Right lobe of liver (tissue), 6 donors: ENCODE results near the gene DIAPH2. TPM values are rescaled to one million over a fixed set of nuclear protein-coding genes. Genes with fewer than 3 reads are reported as not detected.

ENCODE experiments used
- ATAC-seq, 4 donors: fragments of 200-7000 bp; cut with Tn5 transposase; one replicate each; pipeline ENCODE4 v1.9.1; 2020; ENCODE audit warnings: mild to moderate bottlenecking in 4 of 4, moderate library complexity in 4 of 4
- DNase-seq, 3 donors: peaks; one replicate each; pipeline ENCODE4 v3.0.0-alpha.2; 2020
- H3K27ac ChIP-seq, 3 donors: fragments of 200-600 bp; one replicate each; pipeline ENCODE4 v1.8.0; 2022
- H3K27me3 ChIP-seq, 2 donors: fragments of 200-600 bp; one replicate each; pipeline ENCODE4 v1.8.0; 2022
- H3K36me3 ChIP-seq, 4 donors: fragments of 200-600 bp; sonication (generic) in 1 of 4; one replicate each; pipeline versions ENCODE4 v1.5.1 to v1.8.0; 2017 to 2022; ENCODE audit warnings: control low read depth in 1 of 4
- H3K4me1 ChIP-seq, 4 donors: fragments of 200-600 bp; sonication (generic) in 1 of 4; one replicate each; pipeline versions ENCODE4 v1.5.1 to v1.8.0; 2017 to 2022; ENCODE audit warnings: control low read depth in 1 of 4
- H3K4me3 ChIP-seq, 3 donors: fragments of 200-600 bp; one replicate each; pipeline ENCODE4 v1.8.0; 2022
- H3K9me3 ChIP-seq, 4 donors: fragments of 200-600 bp; sonication (generic) in 1 of 4; one replicate each; pipeline versions ENCODE4 v1.5.1 to v1.8.0; 2017 to 2022; ENCODE audit warnings: control low read depth in 1 of 4
- CTCF ChIP-seq, 4 donors: fragments of 200-600 bp in 3 of 4; fragments of 450-650 bp in 1 of 4; IDR thresholded peaks; one replicate each; pipeline versions ENCODE4 v1.5.1 to v1.8.0; 2016 to 2022; ENCODE audit warnings: antibody characterized with exemption in 4 of 4, mild to moderate bottlenecking in 2 of 4
- POLR2A ChIP-seq: fragments of 450-650 bp; IDR thresholded peaks from one replicate; pipeline ENCODE4 v1.6.1; 2017; ENCODE audit warnings: antibody characterized with exemption, mild to moderate bottlenecking
- WGBS: methylation state at CpG from one replicate; pipeline ENCODE4 v1.1.6; 2018; ENCODE audit warnings: low coverage, low lambda C conversion rate; ENCODE audit not compliant: insufficient coverage; ENCODE audit errors: missing lambda C conversion rate; 5-methylcytosine and 5-hydroxymethylcytosine counted together
- intact Hi-C, 2 donors: fragments of 100-400 bp; cut with DNase I; formaldehyde crosslinking; loops; one replicate each; pipeline versions ENCODE4 v1.11.2 to v1.14.1; 2022
- total RNA-seq, 6 experiments: library from RNA; depleted of rRNA in 2 of 6; stranded (reverse); fragments of >200 nt in 2 of 6; fragmentation: NEBNext Ultra II Directional in 3 of 6; extraction: Animal tissue kit (Norgen Biotek cat#: 25700) in 3 of 6; gene quantifications; one replicate each; pipeline versions ENCODE4 v1.1.0 to v1.2.4, GENCODE V29; 2016 to 2023
- donor health status: DM: no; HTN: yes; CAD: no.
- donor health status: DM: no; HTN: no; CAD: no.
- donor health status: DM: no; HTN: no; CAD: no.
- donor health status: DM: no; HTN: yes; CAD: no.
- donor health status: DM: no; HTN: yes; CAD: no.

Gene DIAPH2
- total RNA-seq, 6 experiments from 2014 or later, result 10.6 to 20.0 (median 16.4) TPM

GRCh38 chrX:96989830-96990571 is 305.4 kb downstream of the DIAPH2 start:
- Histone ChIP-seq H3K4me3 (no peak overlapping the region), H3K9me3 (no peaks in the 10 kb centered on the region), H3K27ac (no peak overlapping the region), H3K27me3 (peaks cover 0 to 5% of the 10 kb centered on the region in 2 donors), H3K36me3 (no peaks in the 10 kb centered on the region), H3K4me1 (no peaks in the 10 kb centered on the region)
- no peak for TF ChIP-seq CTCF (IDR thresholded peaks at IDR 0.05)
- TF ChIP-seq POLR2A, result no peak
- no peak for DNase-seq
- intact Hi-C loops, result no loop called here
- 54% methylated on average over 4 of the region's 5 CpGs for WGBS
- ATAC-seq, result no peak

GRCh38 chrX:96994093-96994492 is 309.5 kb downstream of the DIAPH2 start:
- Histone ChIP-seq H3K4me1 (no peaks in the 10 kb centered on the region), H3K27ac (no peak overlapping the region), H3K4me3 (no peak overlapping the region), H3K27me3 (peaks cover 0 to 5% of the 10 kb centered on the region in 2 donors), H3K36me3 (no peaks in the 10 kb centered on the region), H3K9me3 (no peaks in the 10 kb centered on the region)
- DNase-seq, result no peak
- no peak for ATAC-seq
- TF ChIP-seq CTCF (IDR thresholded peaks at IDR 0.05) (no peak), POLR2A (no peak)
- intact Hi-C loops, result no loop called here
- 68% methylated on average over 2 of the region's 2 CpGs for WGBS

GRCh38 chrX:96997196-96997595 is 312.6 kb downstream of the DIAPH2 start:
- no peaks in the 10 kb centered on the region for H3K36me3 ChIP-seq
- H3K9me3 ChIP-seq, result no peaks in the 10 kb centered on the region
- 55% methylated on average over 4 of the region's 4 CpGs for WGBS
- no peak for DNase-seq
- TF ChIP-seq POLR2A (no peak), CTCF (IDR thresholded peaks at IDR 0.05) (no peak)
- no peaks in the 10 kb centered on the region for H3K27me3 ChIP-seq
- ATAC-seq, result no peak
- intact Hi-C loops, result no loop called here
- H3K4me3 ChIP-seq, result no peak overlapping the region
- H3K27ac ChIP-seq, result no peak overlapping the region
- no peaks in the 10 kb centered on the region for H3K4me1 ChIP-seq

GRCh38 chrX:97000682-97001368 is 316.2 kb downstream of the DIAPH2 start:
- no peak overlapping the region for H3K27ac ChIP-seq
- H3K4me3 ChIP-seq, result no peak overlapping the region
- no peaks in the 10 kb centered on the region for H3K36me3 ChIP-seq
- ATAC-seq, result no peak
- no peaks in the 10 kb centered on the region for H3K4me1 ChIP-seq
- H3K27me3 ChIP-seq, result no peaks in the 10 kb centered on the region
- intact Hi-C loops, result no loop called here
- no peak for DNase-seq
- H3K9me3 ChIP-seq, result no peaks in the 10 kb centered on the region
- TF ChIP-seq CTCF (IDR thresholded peaks at IDR 0.05) (no peak), POLR2A (no peak)
